Uterus (tissue), 2 donors: ENCODE results near the gene RINL.

Experiments
- POLR2A ChIP-seq, 2 donors: fragments of 450-650 bp; IDR thresholded peaks; one replicate each; pipeline ENCODE4 v1.6.1; 2016; ENCODE audit warnings: antibody characterized with exemption in 2 of 2, mild to moderate bottlenecking in 1 of 2, moderate library complexity in 1 of 2
- TF ChIP-seq, protein P1 (sequence below), 4 experiments: fragments of 200-600 bp in 2 of 4; fragments of 450-650 bp in 2 of 4; sonication (generic) in 2 of 4; IDR thresholded peaks; one replicate each; pipeline ENCODE4 v1.5.1; 2016 to 2019; ENCODE audit warnings: antibody characterized with exemption in 4 of 4, mild to moderate bottlenecking in 2 of 4, moderate library complexity in 1 of 4

DNA sequence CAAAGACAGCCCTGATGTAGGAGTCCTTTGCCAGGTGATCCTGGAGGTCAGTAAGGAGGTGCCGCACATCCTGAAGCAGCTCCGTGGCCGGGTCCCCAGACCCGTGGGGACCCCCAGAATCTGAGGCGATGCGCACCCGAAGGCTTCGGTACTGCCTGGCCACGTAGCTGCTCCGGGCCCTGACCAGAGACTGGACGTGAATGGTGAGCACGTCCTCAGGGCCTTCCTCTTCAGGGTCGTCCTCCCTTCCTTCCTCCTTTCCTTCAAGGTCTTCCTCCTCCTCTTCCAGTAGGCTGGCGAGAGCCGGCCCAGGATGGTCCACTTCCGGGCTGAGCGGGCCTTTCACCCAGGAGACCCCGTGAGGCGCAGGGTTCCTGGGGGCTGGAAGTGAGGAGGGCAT, 7.5 kb downstream of the RINL start:
- TF ChIP-seq, protein P1, sequence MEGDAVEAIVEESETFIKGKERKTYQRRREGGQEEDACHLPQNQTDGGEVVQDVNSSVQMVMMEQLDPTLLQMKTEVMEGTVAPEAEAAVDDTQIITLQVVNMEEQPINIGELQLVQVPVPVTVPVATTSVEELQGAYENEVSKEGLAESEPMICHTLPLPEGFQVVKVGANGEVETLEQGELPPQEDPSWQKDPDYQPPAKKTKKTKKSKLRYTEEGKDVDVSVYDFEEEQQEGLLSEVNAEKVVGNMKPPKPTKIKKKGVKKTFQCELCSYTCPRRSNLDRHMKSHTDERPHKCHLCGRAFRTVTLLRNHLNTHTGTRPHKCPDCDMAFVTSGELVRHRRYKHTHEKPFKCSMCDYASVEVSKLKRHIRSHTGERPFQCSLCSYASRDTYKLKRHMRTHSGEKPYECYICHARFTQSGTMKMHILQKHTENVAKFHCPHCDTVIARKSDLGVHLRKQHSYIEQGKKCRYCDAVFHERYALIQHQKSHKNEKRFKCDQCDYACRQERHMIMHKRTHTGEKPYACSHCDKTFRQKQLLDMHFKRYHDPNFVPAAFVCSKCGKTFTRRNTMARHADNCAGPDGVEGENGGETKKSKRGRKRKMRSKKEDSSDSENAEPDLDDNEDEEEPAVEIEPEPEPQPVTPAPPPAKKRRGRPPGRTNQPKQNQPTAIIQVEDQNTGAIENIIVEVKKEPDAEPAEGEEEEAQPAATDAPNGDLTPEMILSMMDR (IDR thresholded peaks at IDR 0.05), result no peak
- no peak for TF ChIP-seq POLR2A (IDR thresholded peaks at IDR 0.05)
